GM12864 (cell line): ENCODE data around the gene SVEP1.

Experiments
- DNase-seq: peaks from one replicate; pipeline ENCODE4 v3.0.0-alpha.2; 2011; ENCODE audit warnings: low read depth
- H3K4me3 ChIP-seq: 2 replicates; pipeline ENCODE4 v1.5.1; 2011; ENCODE audit warnings: mild to moderate bottlenecking, low read depth, low read length, control low read depth
- TF ChIP-seq, protein P1 (sequence below): IDR thresholded peaks from 2 replicates; pipeline ENCODE4 v1.5.1; 2011; ENCODE audit warnings: low read depth, mild to moderate bottlenecking, moderate library complexity, low read length, control low read depth, inconsistent platforms; ENCODE audit errors: missing control alignments

SVEP1 gene

DNA sequence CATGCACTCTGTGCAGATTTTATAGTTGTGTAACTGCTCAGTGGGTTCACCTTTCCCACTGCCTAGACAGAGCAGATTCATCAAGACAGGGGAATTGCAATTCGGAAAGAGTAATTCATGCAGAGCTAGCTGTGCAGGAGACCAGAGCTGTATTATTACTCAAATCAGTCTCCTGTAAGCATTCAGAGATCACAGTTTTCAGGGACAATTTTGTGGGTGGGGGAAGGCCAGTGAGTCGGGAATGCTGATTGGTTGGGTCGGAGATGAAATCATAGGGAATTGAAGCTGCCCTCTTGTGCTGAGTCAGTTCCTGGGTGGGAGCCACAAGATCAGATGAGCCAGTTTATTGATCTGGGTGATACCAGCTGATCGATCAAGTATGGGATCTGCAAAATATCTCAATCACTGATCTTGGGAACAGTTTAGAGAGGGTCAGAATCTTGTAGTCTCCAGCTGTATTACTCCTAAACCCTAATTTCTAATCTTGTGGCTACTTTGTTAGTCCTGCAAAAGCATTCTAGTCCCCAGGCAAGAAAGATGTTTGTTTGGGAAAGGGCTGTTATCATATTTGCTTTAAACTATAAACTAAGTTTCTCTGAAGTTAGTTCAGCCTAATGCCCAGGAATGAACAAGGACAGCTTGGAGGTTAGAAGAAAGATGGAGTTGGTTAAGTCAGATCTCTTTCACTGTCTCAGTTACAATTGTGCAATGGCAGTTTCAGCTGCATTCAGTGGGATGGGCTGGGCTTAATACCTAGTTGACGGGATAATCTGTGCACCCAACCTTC is 12.7 kb upstream of the SVEP1 start:
- H3K4me3 ChIP-seq = no peak overlapping the region
- TF ChIP-seq, protein P1, sequence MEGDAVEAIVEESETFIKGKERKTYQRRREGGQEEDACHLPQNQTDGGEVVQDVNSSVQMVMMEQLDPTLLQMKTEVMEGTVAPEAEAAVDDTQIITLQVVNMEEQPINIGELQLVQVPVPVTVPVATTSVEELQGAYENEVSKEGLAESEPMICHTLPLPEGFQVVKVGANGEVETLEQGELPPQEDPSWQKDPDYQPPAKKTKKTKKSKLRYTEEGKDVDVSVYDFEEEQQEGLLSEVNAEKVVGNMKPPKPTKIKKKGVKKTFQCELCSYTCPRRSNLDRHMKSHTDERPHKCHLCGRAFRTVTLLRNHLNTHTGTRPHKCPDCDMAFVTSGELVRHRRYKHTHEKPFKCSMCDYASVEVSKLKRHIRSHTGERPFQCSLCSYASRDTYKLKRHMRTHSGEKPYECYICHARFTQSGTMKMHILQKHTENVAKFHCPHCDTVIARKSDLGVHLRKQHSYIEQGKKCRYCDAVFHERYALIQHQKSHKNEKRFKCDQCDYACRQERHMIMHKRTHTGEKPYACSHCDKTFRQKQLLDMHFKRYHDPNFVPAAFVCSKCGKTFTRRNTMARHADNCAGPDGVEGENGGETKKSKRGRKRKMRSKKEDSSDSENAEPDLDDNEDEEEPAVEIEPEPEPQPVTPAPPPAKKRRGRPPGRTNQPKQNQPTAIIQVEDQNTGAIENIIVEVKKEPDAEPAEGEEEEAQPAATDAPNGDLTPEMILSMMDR = no peak
- DNase-seq = no peak

DNA sequence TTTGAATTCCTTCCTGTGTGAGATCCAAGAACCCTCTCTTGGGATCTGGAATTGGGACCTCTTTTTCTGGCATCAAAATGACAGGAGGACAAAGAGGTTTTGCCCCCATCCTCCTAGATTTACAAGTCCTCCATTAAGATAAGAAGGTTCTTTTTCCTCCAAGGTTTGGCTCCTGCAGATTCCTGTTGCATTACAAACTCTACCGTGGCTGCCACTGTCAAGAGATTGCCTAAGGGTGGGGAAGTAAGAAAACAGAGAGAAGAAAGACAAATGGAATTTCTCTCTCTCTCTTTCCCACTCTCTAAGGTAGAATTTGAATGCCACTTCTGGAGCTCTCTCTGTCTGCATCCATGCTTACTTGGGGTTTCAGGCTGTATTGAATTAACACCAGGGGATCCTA is 12.0 kb upstream of the SVEP1 start:
- H3K4me3 ChIP-seq = no peak overlapping the region
- TF ChIP-seq, protein P1 = no peak
- DNase-seq = no peak

DNA sequence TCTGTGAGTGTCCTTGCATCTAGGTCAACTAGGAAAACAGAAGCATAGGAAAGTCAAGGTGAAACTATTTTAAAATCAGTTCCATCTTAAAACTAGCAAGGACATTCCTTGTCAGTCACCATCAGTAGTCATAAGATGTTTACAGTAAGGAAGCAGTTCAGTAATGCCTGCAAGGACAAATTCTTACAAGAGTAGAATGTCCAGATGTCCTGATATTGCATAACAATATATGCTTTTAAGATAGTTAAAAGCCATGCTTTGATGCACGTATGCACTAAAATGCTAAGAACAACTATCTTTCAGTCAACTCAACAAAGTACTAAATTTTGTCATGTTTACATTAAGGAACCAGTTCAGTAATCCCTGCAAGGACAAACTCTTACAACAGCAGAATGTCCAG is 11.3 kb upstream of the SVEP1 start:
- TF ChIP-seq, protein P1 = no peak
- DNase-seq = no peak
- H3K4me3 ChIP-seq = no peak overlapping the region

DNA sequence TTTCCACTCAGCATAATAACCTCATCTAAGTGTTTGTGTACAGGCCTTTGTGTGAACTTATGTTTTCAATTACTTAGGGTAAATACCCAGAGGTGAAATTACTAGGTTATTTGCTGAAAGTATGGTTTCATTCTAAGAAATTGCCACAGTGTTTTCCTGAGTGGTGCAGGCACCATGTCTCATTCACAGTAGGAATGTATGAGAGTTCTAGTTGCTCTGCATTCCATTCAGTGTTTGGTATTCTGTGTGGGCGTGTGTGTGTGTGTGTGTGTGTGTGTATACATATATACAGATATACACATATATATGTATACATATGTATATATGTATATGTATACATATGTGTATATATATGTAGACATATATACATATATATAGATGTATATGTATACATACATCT is 8.8 kb upstream of the SVEP1 start:
- no peak for DNase-seq
- TF ChIP-seq, protein P1 = no peak
- H3K4me3 ChIP-seq = no peak overlapping the region

DNA sequence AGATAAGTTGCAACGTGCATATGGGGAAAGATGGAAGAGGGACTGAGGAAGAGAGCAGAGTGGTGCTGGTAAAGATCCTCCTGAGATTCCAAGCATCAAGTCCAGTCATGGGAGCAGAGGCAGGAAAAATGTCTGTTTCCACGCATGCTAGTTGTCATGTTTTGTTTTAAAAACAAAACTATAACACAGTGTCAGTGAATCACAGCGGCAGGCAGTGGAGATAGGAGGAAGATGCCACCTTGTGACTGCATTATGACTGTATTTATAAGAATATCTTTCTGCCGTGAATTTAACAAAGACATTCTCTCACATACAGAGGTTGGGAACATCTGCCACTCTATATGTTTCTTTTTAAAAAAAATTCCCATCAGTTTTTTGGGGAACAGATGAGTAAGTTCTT is 3.7 kb upstream of the SVEP1 start:
- DNase-seq = no peak
- H3K4me3 ChIP-seq = no peak overlapping the region
- TF ChIP-seq, protein P1 = no peak

DNA sequence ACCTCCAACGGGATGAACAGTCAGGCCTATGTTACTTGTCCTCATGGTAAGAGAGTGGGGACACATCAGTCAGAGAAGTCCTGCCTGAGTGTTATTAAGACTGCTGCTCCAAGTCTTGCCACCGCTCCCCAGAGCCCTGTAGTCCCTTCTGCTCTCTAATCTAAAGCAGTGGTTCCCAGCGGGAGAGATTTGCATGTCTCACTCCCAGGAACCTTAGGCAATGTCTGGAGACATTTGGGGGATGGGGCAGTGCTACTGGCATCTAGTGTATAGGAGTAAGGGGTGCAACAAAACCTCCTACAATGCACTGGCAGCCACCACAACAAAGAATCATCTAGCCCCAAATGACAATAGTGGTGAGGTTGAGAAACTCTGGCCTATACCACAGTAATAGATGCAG is 2.6 kb upstream of the SVEP1 start:
- DNase-seq = no peak
- no peak overlapping the region for H3K4me3 ChIP-seq
- TF ChIP-seq, protein P1 = no peak

DNA sequence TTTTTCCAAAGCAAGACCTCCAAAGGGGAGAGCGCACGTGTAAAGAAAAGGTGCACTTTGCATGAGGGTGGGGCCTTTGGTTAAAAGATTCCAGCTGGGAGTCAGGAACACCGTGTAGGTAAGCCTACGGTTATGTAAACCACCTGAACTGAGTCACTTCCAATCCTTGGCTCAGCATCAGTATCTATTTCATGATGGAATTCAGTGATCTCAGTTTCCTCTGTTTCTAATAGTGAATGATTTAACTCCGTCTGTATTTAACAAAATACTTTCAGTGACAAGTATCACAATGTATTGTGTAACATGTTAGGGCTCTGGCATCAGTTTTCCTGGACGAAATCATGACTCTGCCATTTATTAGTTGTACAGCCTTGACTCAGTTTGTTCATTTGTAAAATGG is 1.3 kb upstream of the SVEP1 start:
- no peak overlapping the region for H3K4me3 ChIP-seq
- TF ChIP-seq, protein P1 = no peak
- DNase-seq = no peak
